Measurements from ENCODE around the gene MMP10. TPM values are rescaled to one million over a fixed set of nuclear protein-coding genes. Genes with fewer than 3 reads are reported as not detected.

MMP10 gene
- total and polyA plus RNA-seq, 2 of the 8 experiments (the other 6 are each of a cell fraction or from before 2014, with no cell fraction given) = 0.03 to 0.17 TPM

DNA sequence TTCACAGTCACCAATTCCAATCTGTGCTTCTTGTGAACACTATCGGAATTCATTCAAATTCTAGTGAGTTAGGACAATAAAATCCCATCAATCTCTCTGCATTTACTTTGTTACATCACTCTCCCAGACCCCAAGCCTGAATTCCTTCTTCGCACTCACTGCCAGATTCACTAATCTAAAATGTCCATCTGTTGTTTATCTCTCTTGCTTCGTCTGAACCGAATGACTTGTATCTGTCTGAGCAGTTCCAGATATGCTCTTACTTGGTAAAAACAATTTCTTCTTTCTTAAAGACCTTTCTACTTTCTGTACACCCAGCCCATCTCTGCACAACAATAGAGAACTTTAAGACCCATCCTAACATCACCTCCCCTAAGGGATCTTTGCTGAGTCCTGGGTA is 7.0 kb downstream of the MMP10 start:
- no peaks in the 10 kb centered on the region for H3K27me3 ChIP-seq (replicated peaks in 1 of 4; ENCODE audit: control insufficient read depth in 3 of 4, extremely low read depth in 1 of 4, insufficient read depth in 3 of 4, low read length in 3 of 4)
- no peak overlapping the region for H2BK20ac ChIP-seq (ENCODE audit: low read length)
- no peak overlapping the region for H3K18ac ChIP-seq (ENCODE audit: extremely low read depth, low read length)
- H4K20me1 ChIP-seq (replicated peaks in 1 of 2; ENCODE audit: control insufficient read depth in 1 of 2, insufficient read depth in 2 of 2, low read length in 2 of 2) = no peaks in the 10 kb centered on the region
- no peak overlapping the region for H3K27ac ChIP-seq (ENCODE audit: low read depth, low read length)
- H4K5ac ChIP-seq (ENCODE audit: insufficient read length, low read depth, low read length) = no peak overlapping the region
- no peaks in the 10 kb centered on the region for H3K79me2 ChIP-seq (ENCODE audit: control insufficient read depth in 1 of 2, insufficient read depth in 2 of 2, low read length in 2 of 2)
- H3K4me2 ChIP-seq (ENCODE audit: insufficient read depth in 1 of 2, low read depth in 2 of 2, low read length in 2 of 2) = no peak overlapping the region
- H3K23me2 ChIP-seq (ENCODE audit: low read depth, low read length) = no peaks in the 10 kb centered on the region
- FAIRE-seq (no peak), DNase-seq (ENCODE audit: low read depth in 1 of 2, low spot score in 2 of 2) (no peak)
- H2BK12ac ChIP-seq (ENCODE audit: low read depth, low read length) = no peak overlapping the region
- no peak overlapping the region for H3K56ac ChIP-seq (replicated peaks; ENCODE audit: insufficient read length, low read depth, low read length)
- ChIA-PET POLR2A (ENCODE audit: partially characterized antibody) (no interaction called here), CTCF (ENCODE audit: partially characterized antibody) (no interaction called here)
- no peak overlapping the region for H4K91ac ChIP-seq (replicated peaks; ENCODE audit: insufficient read length, low read length)
- H3K36me3 ChIP-seq (ENCODE audit: control insufficient read depth in 2 of 4, insufficient read depth in 4 of 4, low read length in 3 of 4) = no peaks in the 10 kb centered on the region
- 89% methylated on average over 4 of the region's 4 CpGs; no CpG with 5 or more reads in 1 of the 2 experiments for WGBS, 2 experiments (ENCODE audit: extremely low coverage in 1 of 2, insufficient coverage in 1 of 2, insufficient read length in 1 of 2, insufficient replicate concordance in 2 of 2, low coverage in 1 of 2, low lambda C conversion rate in 2 of 2, missing lambda C conversion rate in 1 of 2)
- no peak overlapping the region for H4K8ac ChIP-seq (ENCODE audit: extremely low read depth, insufficient read depth, low read length)
- H3K4me1 ChIP-seq (replicated peaks in 1 of 4; ENCODE audit: control insufficient read depth in 3 of 4, insufficient read depth in 4 of 4, low read length in 3 of 4) = no peaks in the 10 kb centered on the region
- no peak overlapping the region for H3K23ac ChIP-seq (ENCODE audit: insufficient read length)
- no peak overlapping the region for H2BK5ac ChIP-seq (ENCODE audit: low read depth, low read length)
- H2BK15ac ChIP-seq (ENCODE audit: low read length) = no peak overlapping the region
- no peak overlapping the region for H2AK5ac ChIP-seq (ENCODE audit: low read depth, low read length)
- no peaks in the 10 kb centered on the region for H3K9me3 ChIP-seq (ENCODE audit: insufficient read depth in 2 of 2, low read depth in 1 of 2, low read length in 1 of 2)
- H3K4me3 ChIP-seq (ENCODE audit: extremely low read depth in 1 of 4, insufficient read depth in 2 of 4, low read depth in 3 of 4, low read length in 4 of 4) = no peak overlapping the region
- no peak overlapping the region for H3K14ac ChIP-seq (ENCODE audit: insufficient read length)
- no peak overlapping the region for H3K9ac ChIP-seq (replicated peaks in 1 of 4; ENCODE audit: extremely low read depth in 1 of 4, low read depth in 3 of 4, low read length in 3 of 4)
- H3K79me1 ChIP-seq (ENCODE audit: low read depth, low read length) = no peaks in the 10 kb centered on the region
- no peak overlapping the region for H2BK120ac ChIP-seq (replicated peaks; ENCODE audit: low read depth, low read length)
- H3K4ac ChIP-seq (replicated peaks; ENCODE audit: insufficient read length, low read depth, low read length) = no peak overlapping the region
- H2AFZ ChIP-seq (ENCODE audit: low read length) = no peak overlapping the region
- no peak for TF ChIP-seq SP2 (IDR thresholded peaks at IDR 0.05; ENCODE audit: low read length)
